Vagina (tissue), 2 donors: Measurements from ENCODE around the gene MDC1. TPM values are rescaled to one million over a fixed set of nuclear protein-coding genes. Genes with fewer than 3 reads are reported as not detected.

Experiments used
- DNase-seq, 2 donors: peaks; one replicate each; pipeline ENCODE4 v3.0.0-alpha.2; 2017; ENCODE audit errors: extremely low spot score in 2 of 2
- H3K27ac ChIP-seq: fragments of 200-600 bp; sonication (generic); one replicate; pipeline ENCODE4 v1.5.1; 2019
- H3K27me3 ChIP-seq: fragments of 200-600 bp; sonication (generic); one replicate; pipeline ENCODE4 v1.5.1; 2019
- H3K36me3 ChIP-seq, 2 donors: fragments of 200-600 bp; sonication (generic); one replicate each; pipeline ENCODE4 v1.5.1; 2017 to 2019
- H3K4me1 ChIP-seq: fragments of 200-600 bp; sonication (generic); one replicate; pipeline ENCODE4 v1.5.1; 2019
- H3K4me3 ChIP-seq, 2 donors: fragments of 200-600 bp; sonication (generic); 1 replicate in 1 of 2; 2 replicates in 1 of 2; pipeline ENCODE4 v1.5.1; 2016 to 2019
- H3K9me3 ChIP-seq: fragments of 200-600 bp; sonication (generic); one replicate; pipeline ENCODE4 v1.5.1; 2019
- POLR2A ChIP-seq, 2 donors: fragments of 450-650 bp; IDR thresholded peaks; one replicate each; pipeline ENCODE4 v1.6.1; 2017; ENCODE audit warnings: antibody characterized with exemption in 2 of 2, mild to moderate bottlenecking in 2 of 2, moderate library complexity in 2 of 2
- POLR2AphosphoS5 ChIP-seq, 2 donors: sonication (generic); formaldehyde crosslinking; IDR thresholded peaks; one replicate each; pipeline ENCODE4 v1.9.0; 2017; ENCODE audit warnings: antibody characterized with exemption in 2 of 2, mild to moderate bottlenecking in 2 of 2, low read depth in 1 of 2; ENCODE audit not compliant: insufficient read depth in 1 of 2
- intact Hi-C: fragments of 100-400 bp; cut with DNase I; formaldehyde crosslinking; loops from one replicate; pipeline ENCODE4 v1.15.1; 2023
- total RNA-seq: library from RNA; depleted of rRNA; stranded (reverse); fragments of >200 nt; gene quantifications from one replicate; pipeline ENCODE4 v1.2.3, GENCODE V29; 2016
- TF ChIP-seq, protein P1 (sequence below), 3 experiments: fragments of 450-650 bp in 2 of 3; fragments of 200-600 bp in 1 of 3; sonication (generic) in 1 of 3; IDR thresholded peaks; one replicate each; pipeline ENCODE4 v1.5.1; 2017 to 2019; ENCODE audit warnings: antibody characterized with exemption in 3 of 3, mild to moderate bottlenecking in 2 of 3, moderate library complexity in 2 of 3

The MDC1 gene
- total RNA-seq, 1 donor from 2014 or later = 12.3 TPM

- no peaks in the 10 kb centered on the region for H3K9me3 ChIP-seq
- H3K4me1 ChIP-seq = peaks cover 69% of the 10 kb centered on the region
- no peaks in the 10 kb centered on the region for H3K27me3 ChIP-seq
- TF ChIP-seq POLR2A (IDR thresholded peaks at IDR 0.05) = no peak
- TF ChIP-seq, protein P1, sequence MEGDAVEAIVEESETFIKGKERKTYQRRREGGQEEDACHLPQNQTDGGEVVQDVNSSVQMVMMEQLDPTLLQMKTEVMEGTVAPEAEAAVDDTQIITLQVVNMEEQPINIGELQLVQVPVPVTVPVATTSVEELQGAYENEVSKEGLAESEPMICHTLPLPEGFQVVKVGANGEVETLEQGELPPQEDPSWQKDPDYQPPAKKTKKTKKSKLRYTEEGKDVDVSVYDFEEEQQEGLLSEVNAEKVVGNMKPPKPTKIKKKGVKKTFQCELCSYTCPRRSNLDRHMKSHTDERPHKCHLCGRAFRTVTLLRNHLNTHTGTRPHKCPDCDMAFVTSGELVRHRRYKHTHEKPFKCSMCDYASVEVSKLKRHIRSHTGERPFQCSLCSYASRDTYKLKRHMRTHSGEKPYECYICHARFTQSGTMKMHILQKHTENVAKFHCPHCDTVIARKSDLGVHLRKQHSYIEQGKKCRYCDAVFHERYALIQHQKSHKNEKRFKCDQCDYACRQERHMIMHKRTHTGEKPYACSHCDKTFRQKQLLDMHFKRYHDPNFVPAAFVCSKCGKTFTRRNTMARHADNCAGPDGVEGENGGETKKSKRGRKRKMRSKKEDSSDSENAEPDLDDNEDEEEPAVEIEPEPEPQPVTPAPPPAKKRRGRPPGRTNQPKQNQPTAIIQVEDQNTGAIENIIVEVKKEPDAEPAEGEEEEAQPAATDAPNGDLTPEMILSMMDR (IDR thresholded peaks at IDR 0.05) = no peak
- TF ChIP-seq POLR2AphosphoS5 (IDR thresholded peaks at IDR 0.05; ENCODE audit: insufficient read depth in 1 of 2, low read depth in 1 of 2) = no peak
- H3K36me3 ChIP-seq = no peaks in the 10 kb centered on the region
- no peak for DNase-seq
- no peak overlapping the region for H3K4me3 ChIP-seq
- intact Hi-C loops = no loop called here
- H3K27ac ChIP-seq = peak overlapping the region; percentile 84
Observed at GRCh38 chr6:30748851-30749540, 31.9 kb upstream of the MDC1 start.

DNA sequence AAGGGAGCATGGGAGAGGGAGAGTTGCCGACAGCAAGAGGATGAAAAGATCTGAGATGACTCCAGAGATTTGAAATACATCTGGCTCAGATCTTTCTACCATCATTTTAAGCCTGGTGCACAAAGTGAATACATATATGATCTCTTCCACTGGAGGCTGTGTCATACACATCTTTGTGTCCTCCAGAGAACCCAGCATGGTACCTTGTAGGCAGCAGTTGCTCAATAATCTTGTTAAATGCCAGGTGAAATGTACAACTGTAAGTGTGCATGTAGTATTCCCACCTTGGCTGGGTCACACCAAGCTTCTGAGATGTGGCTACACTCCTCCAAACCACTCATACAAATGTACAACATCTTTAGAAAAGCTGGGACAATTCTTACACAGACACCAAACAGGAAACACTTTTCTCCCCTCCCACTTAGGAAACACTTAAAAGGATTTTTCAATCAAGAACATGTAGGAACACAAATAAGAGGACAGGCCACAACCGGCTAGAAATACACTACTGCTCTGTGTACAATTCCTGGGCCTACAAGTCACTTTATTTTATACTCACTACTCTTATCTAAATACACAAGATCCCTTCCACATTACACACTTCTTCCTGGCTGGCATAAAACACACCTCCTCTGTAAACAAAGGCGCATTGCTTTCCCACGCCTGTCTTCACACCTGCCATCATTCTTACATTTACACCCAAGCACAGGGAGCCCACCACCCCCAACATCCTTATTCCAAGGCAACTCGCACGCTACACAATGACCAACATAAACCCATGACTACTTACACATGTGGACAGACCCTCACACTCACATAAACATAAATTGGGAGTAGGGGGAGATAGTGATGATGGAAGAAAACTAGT lies 31.1 kb upstream of the MDC1 start:
- DNase-seq = no peak
- Histone ChIP-seq H3K36me3 (no peaks in the 10 kb centered on the region), H3K4me3 (no peak overlapping the region), H3K27me3 (no peaks in the 10 kb centered on the region), H3K27ac (peak overlapping the region; percentile 84), H3K9me3 (no peaks in the 10 kb centered on the region), H3K4me1 (peaks cover 64% of the 10 kb centered on the region)
- TF ChIP-seq POLR2AphosphoS5 (IDR thresholded peaks at IDR 0.05; ENCODE audit: insufficient read depth in 1 of 2, low read depth in 1 of 2) = no peak
- TF ChIP-seq, protein P1 (IDR thresholded peaks at IDR 0.05) = no peak
- no peak for TF ChIP-seq POLR2A (IDR thresholded peaks at IDR 0.05)
- intact Hi-C loops = no loop called here

DNA sequence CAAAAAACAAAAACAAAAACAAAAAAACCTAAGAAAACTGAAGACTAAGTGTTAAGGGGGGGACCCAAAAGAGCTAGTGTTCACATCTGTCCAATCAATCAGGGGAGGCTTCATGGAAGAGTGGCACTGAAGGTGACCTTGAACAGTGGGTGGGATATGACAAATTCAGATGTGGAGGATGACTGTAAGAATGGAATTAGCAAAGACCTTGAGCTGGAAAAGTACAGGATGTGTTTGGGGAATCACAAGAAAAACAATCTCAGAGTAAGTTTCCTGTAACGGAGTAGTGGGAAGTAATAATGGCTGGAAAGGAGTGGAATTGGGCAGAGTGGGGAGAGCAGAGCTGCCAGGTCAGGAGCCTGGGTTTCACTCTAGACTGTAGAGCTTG lies 30.2 kb upstream of the MDC1 start:
- H3K4me1 ChIP-seq = peaks cover 58% of the 10 kb centered on the region
- TF ChIP-seq, protein P1 (IDR thresholded peaks at IDR 0.05) = no peak
- TF ChIP-seq POLR2A (IDR thresholded peaks at IDR 0.05) (no peak), POLR2AphosphoS5 (IDR thresholded peaks at IDR 0.05; ENCODE audit: insufficient read depth in 1 of 2, low read depth in 1 of 2) (no peak)
- DNase-seq = no peak

GRCh38 chr6:30744054-30744805 lies 27.1 kb upstream of the MDC1 start, which contains the start of gene IER3:
IER3 (minus strand) TSS chr6:30744547; CDS start chr6:30744518, 29 bp downstream.
- peaks cover 0 to 14% of the 10 kb centered on the region in 2 donors for H3K36me3 ChIP-seq
- no peaks in the 10 kb centered on the region for H3K27me3 ChIP-seq
- H3K4me1 ChIP-seq = peaks cover 58% of the 10 kb centered on the region
- peak in 1 of 2 donors; percentile 95 for DNase-seq
- no peaks in the 10 kb centered on the region for H3K9me3 ChIP-seq
- intact Hi-C loops = loop anchor here (5.0 kb wide), 1 partner anchor 38 kb away; no protein-coding TSS in a partner anchor
- H3K27ac ChIP-seq = peak within 1 kb of the TSS; percentile 95
- TF ChIP-seq POLR2AphosphoS5 (IDR thresholded peaks at IDR 0.05; ENCODE audit: insufficient read depth in 1 of 2, low read depth in 1 of 2) = peak; percentile 84 to 95
- peak in 1 of 2 donors; percentile 81 for TF ChIP-seq POLR2A (IDR thresholded peaks at IDR 0.05)
- TF ChIP-seq, protein P1 (IDR thresholded peaks at IDR 0.05) = peak in 2 of 3 experiments; percentile 54 to 60
- peak within 1 kb of the TSS; percentile 65 to 89 for H3K4me3 ChIP-seq

More for the DNA sequence above, 30.2 kb upstream of the MDC1 start:
- intact Hi-C loops = no loop called here
- H3K4me3 ChIP-seq = no peak overlapping the region
- no peaks in the 10 kb centered on the region for H3K36me3 ChIP-seq
- no peaks in the 10 kb centered on the region for H3K9me3 ChIP-seq
- H3K27ac ChIP-seq = peak overlapping the region; percentile 84
- no peaks in the 10 kb centered on the region for H3K27me3 ChIP-seq
